ENCODE results near the gene ODC1.
"Not testable (repeated sequence)": the region's sequence is repeated elsewhere in the genome, so short reads cannot be mapped to it uniquely, and the experiment has no call there.

The ODC1 gene

DNA sequence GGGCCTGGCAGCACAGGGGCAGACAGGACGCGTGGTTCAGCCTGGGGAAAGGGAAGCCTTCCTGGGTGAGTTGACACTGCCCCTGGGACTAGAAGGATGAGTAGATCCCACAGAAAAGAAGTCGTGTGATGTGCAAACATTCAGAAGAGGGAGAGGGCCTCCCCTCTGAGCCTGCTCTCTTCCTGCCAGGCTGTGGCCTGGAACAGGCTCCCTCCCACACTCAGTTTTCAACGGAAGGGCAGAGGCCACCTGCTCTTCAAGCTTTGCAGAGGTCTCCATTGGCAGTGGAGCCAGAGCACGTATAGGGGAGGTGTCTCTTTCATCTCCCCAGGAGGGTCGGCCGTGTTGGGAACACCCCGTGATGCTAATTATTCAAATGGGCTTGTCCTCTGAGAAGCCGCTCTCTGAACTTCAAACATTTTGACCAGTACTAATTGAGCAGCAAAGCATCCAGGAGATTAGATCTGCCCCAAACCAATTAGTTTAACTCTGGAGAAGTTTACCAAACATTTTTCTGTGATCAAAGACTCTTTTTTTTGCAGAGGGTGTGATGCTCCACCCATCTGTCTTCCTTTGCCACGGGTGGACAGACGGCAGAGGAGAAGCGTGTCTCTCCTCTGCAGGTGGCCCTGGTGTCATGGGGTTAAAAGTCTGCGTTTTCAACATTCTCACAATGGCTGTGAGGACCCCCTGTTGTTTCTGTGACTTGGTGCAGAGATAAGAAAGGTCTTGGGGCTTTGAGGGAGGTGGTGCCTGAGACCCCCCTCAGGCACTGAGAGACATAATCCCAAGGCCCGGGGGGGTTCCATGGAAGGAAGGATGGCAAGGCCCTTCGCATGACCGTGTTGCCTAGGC lies 29.5 kb upstream of the ODC1 start:
- DNase-seq, result no peak

DNA sequence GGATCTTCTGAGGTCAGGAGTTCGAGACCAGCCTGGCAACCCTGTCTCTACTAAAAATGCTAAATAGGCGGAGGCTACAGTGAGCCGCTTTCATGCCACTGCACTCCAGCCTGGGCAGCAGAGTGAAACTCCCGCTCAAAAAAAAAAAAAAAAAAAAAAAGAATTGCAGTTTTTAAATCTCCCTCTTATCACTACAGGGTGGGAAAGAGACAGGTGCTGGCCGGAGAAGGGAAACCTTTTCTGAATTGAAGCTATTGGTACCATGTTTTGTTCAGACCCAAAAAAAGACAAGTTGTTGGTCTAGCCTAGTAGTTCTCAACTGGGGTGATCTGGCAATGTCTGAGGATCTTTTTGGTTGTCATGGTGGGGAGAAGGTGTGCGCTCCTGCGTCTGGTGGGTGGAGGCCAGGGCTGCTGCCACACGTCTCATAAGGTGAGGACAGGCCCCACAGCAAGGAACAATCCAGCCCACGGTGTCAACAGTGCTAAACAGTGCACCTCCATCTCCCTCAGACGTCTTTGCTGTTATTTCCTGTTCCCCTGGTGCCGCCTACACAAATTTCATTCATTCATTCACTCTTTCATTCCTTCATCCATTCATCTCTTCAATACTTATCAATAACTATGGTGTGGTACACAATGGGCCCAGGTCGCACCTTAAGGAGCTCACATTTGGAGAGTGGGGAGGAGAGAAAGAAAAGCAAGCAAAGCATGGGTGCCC lies 28.8 kb upstream of the ODC1 start:
- DNase-seq, result no peak

DNA sequence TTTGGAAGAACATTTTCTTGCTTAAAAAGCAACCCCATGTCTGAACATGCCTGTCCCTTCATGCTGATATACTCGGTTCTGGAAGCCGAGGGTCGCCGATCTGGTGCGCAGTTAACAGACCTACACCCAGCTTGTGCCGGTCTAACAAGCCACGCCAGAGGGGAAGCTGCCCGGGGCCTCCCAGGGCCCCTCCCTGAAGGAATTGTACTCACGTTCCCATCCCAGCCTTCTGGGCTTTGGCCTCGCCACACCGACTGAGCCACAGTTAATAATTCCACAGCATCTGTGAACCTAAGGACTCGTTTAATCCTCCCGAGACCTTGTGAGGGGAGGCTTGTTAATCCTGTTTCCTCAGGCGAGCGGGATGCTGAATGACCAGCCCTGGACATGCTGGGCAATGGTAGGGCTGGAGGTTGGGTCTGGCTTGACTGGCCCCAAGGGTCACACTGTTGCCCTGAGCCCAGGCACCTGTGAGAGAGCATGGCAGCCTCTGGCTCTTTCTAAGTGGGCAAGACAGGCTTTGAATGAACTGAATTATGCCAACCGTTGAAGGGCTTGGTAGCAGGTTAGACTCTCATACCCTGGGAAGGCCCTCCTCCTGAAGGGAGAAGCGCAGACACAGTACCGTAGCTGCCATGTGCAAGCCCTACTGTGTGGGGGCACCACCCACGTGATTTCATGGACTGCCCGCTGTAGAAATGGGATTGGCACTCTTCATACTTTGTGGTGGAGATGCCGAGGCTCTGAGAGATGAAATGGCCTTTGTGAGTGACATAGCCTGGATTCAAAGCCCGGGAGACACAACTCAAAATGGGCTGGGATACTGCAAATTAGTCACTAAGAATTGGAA lies 27.9 kb upstream of the ODC1 start:
- DNase-seq, result no peak

DNA sequence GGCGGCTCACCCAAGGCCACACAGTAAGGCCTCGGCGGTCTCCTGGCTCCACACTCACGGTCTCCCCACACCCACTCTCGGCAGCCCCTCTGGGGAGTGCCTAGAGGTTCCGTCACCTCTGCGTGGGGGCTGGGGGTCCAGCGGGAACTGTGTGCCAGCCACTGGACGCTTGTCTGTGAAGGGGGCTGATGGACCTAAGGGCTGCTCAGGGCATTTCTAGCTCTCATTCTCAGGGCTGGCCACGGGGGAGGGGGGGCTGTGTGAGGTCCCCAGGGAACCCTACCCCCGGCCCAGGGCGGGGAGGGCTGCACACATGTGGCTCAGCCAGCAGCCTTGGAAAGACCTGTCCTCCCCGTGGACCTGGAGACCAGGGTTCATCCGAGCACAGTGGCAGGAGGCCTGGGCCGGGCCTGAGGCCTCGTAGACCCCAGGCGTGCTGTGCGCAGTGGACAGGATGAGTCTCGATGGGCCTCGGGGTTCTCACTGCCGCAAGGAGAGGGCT lies 27.1 kb upstream of the ODC1 start:
- DNase-seq, result no peak

DNA sequence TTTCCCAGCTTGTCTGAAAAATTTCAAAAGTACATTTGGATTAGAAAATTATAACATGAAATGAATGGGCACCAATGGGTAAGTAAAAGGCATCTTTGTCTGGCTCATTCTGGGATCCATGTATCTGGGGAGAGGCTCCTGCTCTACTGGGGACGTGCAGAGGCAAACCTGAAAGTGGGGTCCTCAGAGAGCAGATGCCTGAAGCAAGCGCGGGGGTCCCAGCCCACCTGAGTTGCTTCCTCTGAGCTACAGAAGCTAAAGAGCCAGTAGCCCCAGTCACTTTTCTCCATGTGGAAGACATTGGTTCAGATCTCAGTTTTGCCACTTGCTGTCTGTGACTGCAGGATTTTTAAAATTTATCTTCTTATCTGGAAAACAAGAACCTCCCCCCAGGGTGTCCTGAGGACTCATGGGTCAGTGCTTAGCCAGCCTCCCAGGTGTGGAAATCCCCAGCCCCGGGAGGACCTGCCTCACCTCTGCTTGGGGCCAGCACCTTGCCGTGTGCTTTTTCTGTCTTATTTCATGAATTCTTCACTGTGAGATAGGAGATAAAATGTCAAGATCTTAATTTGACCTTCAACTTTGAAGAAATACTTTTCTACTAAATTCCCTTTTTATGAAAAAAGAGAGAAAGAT lies 25.1 kb upstream of the ODC1 start:
- DNase-seq, result no peak

DNA sequence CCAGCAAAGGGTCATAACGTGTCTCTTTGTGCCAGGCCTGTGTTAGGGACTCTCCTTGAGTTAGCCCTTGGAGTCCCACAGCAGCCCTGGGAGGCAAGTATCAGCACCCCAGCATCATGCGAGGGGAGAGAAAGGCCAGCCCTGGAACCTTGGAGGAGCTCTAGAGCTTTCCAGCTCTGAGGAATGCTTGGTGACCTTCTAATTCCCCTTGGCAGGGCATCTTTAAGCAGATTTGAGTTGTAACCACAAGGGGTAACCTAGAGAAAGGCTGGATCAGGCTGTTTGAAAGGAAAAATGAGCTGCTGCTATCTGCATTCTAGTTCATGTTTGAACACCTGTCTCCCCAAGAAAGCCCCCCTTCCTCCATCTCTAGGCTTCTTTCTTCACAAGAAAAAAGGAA lies 23.8 kb upstream of the ODC1 start:
- DNase-seq, result no peak

DNA sequence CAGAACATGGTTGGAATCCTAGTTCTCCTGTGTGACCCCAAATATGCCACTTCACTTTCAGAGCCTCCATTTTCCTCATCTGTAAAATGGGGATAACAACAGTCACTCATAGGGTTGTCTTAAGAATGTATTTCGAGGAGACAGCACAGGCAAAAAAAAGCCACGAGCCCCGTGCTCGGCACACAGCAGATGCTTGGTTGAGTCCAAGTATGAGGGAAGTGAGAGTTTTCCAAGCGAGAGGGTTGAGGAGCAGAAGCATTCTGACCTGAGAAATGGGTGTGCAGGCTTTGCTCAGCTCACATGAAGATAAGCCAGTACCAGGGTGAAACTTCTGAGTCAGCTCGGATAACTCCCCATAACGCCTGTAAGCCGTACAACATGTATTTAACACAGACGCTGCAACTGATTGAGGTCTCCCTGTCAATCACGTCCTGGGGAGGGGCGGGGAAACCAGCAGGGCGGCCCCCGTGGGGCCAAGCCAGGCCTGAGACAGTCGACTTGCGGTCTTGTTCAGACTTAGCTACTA lies 23.0 kb upstream of the ODC1 start:
- no peak for DNase-seq

DNA sequence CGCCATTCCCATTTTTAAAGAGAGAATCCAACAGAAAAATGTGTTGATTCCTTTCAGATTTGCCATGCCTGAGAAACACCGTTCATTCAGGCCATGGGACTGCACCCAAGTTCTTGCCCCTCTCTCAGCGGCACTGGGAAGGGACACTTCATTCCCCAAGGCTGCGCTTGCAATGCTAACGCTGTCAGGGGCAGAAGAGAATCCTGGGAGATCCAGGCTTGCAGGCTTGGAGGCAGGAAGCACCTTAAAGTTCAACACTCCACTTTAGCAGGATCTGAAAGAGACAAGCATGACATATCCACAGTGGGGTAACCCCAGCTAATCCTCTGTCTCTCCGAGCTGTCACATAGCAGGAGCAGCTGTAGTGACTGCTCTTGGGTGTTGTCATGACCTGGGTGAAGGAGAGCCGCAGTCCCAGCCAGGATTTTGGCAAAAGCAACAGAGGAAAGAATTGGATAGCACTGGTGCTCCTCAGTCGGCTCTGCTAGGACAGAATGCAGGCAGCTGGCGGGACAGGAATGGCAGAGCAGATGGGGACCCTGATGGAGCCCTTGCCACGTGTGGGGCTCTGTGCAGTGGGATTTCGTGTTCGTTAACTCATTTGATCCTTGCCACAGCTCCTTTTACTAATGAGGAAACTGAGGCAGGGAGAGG lies 22.0 kb upstream of the ODC1 start:
- no peak for DNase-seq

DNA sequence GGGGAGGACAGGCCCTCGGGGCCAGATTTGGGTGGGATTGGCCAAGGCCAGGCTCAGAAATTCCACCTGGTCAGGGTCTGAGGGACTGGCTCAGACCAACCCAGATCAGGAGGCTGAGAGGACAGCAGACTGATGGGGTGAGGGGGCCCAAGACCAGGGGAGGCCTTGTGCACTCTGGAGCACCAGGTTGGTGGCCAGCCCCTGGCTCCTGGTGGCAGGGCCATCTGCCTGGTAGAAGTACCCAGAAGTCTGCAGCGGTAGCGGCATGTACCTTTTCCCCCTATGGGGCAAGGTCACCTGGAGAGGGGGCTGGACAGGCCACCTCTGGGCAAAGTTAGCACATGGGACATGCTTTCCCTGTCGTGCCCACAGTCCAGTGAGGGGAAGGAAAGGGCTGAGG lies 21.2 kb upstream of the ODC1 start:
- DNase-seq, result no peak

DNA sequence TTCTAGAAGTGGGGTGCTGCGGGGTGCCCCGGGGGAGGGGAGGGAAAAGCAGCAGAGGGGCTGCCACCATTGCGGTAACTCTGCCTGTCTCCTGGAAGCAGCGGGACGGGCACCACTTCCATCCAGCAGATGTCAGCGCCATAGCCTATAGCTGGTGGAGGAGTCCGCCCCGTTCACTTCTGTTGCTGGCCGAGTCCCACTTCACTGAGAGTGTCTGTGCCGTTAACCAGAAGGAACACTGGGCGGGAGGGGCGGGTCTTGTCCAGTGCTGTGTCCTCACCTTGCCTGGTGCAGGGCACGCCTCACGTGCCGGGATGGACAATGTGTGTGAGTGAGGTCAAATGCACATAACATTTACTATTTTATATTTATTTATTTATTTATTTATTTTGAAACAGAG lies 19.3 kb upstream of the ODC1 start:
- no peak for DNase-seq

DNA sequence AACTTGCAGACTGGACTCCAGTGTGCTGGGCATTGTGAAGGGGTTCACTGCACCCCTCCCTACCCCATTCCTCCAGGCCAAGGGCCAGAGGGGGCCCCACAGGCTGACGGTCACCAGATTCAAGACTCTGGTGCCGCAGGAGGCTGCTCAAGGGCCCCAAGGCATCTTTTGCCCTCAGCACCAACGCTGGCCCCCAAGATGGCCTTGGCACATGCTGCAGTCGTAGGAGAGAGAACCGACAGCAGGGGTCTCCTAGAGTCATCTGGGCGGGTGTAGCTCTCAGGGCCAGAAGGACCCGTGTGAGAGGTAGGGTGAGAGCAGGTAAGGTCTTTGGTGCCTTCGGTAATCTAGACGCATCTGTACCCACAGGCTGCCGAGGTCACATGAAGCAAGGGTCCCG lies 18.7 kb upstream of the ODC1 start:
- DNase-seq, result no peak

DNA sequence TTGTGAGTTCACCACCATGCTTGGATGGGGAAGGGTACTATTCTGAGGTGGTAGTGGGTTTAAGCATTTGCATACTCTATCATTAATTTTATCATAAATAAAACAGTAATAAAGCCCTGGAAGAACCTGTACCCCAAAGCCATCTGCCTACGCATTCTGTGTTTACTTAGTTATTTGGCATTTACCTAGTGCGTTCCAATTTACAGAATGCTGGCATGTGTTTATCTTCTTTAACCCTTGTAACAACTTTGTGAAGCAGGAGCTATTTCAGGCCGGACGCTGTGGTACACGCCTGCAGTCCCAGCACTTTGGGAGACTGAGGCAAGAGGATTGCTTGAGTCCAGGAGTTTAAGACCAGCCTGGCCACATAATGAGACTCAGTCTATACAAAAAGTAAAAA lies 17.8 kb upstream of the ODC1 start:
- DNase-seq, result no peak

DNA sequence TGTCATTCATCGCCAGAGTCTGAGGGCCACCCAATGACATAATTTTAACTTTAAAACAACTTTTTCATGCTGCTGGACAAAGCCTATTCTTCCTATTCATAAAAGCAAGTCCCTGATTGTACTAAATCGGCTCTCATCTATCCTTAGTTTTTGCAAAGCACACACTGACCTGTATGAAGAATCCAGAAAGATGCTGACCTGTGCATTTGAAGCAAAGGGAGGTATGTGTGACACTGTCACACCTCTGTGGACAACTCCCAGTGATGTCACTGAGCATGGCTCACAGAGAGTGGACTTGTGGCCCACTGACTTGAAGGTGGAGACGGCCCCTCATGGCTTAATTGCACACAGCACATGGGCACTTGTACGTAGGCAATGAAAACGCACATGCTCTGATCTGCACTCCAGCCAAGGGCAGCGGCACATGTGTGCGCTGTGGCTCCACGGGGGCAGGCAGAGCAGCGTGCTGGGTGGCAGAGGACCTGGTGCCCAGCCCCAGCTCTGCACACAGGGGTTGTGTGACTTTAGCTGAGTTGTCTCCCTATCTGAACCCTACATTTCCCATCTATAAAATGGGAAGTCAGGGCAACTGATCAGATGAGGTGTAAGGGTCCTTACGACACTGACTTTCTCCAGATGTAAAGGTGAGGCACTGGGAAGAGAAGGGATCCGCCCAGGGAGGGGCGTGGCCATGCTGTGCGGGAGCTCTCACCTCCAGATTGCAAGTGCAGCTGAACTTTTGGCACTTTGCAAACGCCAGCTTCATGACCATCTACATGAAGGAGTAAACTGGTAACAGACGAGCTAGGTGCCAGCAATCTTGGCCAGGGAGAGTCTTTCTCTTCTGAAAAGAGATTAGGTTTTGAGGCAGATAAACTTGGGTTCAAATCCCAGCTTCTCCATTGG lies 14.3 kb upstream of the ODC1 start:
- no peak for DNase-seq

DNA sequence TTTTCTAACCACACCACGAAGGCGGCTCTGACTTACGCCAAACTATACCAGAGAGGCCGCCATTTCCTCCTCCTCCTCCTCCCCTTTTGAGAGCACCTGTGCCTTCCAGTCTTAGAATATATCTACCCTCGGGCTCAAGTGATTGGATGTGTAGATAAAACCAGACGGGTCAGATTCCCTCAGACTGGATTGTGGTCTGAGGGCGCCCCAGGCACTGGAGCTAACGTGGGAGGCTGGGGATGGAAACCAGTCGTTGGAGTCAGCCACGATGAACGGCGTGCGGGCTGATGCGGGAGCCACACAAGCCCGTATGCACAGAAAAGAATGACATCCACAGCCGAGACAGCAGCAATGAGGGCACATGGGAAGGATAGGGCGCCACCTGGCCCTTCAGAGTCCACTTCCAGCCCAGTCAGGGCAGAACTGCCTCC lies 12.3 kb upstream of the ODC1 start:
- no peak for DNase-seq

DNA sequence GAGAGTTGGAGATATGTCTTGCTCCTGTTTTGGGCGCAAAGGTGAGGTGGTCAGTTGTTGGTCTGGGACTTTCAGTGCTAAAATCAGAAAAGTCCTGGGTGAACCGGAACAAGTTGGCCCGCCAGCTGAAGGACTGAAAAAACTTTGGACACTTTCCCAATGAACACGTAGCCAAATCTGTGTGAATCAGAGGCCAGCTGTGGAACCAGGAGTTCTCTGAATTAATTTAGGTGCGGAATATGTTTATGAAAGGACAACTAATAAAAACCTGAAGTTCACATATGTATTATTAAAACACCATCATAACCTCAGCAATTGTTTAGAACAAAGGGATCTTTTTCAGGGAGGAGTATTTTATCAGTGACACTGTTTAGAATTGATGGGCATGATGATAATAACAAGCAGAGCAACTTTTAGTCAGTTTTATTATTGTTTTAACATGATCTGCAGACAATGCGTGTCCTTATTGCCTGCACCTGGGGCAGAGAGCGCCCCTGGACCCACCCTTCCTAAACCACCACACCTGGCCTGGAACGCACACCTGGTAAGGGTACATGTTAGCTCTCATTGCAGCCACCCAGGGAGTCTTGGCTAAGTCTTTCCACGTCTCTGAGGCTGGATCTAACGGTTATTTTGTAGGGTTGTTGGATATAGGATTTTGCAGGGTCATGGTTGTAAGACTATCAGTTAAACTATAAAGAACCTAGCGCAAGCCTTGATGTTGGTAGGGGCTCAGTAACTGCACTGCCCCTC lies 9.9 kb upstream of the ODC1 start:
- DNase-seq, result no peak

DNA sequence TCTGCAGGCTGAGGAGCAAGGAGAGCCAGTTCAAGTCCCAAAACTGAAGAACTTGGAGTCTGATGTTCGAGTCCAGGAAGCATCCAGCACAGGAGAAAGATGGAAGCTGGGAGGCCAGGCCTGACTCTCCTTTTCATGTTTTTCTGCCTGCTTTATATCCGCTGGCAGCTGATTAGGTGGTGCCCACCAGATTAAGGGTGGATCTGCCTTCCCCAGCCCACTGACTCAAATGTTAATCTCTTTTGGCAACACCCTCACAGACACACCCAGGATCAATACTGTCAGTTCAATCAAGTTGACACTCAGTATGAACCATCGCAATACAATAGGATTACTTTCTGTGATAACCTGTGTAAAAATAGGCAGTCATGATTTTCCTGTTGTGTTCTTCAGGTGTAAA lies 9.1 kb upstream of the ODC1 start:
- DNase-seq, result not testable (repeated sequence)

DNA sequence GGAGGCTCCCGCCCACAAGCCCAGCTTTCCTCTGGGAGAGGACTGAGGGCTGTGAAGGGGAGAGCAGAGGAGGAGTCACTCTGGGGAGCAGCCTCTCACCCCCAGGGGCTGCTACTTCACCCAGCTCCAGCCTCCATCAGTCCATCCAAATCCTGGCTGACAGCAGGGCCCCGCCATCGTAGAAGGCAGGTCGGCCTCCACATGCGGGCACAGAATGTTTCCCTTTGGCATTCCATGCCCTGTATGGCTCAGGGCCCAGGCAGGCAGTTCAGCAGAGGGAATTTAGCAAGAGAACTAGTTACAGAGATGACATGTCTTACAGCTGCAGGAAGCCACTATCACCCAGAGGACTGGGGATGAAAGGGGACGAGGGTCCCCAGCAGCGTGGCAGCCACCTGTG lies 6.4 kb upstream of the ODC1 start:
- DNase-seq, result no peak

DNA sequence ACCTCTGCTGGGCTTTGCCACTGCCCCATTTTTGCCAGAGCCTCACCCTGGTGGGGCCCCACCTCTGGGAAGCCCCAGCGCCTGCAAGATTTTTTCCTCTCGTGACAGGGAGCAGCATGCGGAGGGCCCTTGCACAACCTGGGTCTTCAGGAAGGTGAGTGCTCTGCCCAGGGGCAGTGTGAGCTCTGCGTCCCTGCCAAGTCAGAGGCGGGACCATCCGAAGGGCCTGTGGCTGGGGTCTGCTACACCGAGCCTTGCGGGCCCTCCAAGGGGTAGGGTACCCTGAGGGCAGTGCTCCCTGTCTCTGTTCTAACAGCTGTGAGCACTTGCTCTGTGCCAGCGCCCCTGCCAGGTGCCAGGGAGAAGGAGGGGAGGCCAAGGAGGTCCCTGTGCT lies 5.8 kb upstream of the ODC1 start:
- no peak for DNase-seq

DNA sequence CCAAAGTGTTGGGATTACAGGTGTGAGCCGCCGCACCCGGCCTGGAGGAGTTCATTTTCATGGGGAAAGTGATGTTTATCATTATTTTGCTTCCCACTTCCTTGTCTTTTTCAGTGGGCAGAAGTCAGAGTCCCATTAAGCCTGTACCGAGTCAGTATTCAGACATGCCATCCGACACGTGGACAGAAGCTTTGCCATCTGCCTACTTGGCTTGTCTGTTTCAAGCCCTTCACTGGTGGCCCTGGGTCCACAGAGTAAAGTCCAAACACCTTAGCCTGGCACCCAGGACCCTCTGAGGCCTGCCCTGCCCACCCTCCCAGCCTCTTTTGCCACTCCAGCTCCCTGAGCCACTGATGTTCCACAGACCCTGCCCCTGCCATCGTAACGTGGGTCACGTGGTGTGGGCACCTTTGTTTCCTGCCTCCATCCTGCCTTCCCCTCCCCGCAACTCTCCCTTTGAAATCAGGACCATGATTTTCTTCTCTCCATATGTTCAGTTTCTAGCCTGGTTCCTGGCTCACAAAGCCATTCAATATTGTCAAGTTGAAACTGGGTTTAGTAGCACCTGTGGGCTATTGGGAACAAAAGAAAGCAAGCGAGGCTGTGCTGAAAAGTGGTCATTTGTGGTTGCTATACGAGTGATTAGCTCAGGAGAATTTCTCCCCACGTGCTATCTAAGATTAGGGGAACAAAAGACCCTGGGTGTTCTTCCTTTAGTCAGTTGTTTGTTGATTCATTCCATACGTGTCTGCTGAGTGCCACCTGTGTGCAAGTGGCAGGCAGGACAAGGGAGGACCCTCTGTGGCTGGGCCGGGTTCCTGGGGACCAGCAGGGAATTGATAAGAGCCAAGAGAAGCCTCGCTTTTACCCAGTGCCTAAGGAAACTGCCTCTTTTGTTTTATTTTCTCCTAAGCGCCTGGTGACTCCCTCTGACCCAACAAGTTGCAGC lies 5.1 kb upstream of the ODC1 start:
- DNase-seq, result no peak

All from suppressor macrophage treated with lipopolysaccharide for 4 hours (primary cell).